ENCODE results near the gene SLIT3.

SLIT3 gene

DNA sequence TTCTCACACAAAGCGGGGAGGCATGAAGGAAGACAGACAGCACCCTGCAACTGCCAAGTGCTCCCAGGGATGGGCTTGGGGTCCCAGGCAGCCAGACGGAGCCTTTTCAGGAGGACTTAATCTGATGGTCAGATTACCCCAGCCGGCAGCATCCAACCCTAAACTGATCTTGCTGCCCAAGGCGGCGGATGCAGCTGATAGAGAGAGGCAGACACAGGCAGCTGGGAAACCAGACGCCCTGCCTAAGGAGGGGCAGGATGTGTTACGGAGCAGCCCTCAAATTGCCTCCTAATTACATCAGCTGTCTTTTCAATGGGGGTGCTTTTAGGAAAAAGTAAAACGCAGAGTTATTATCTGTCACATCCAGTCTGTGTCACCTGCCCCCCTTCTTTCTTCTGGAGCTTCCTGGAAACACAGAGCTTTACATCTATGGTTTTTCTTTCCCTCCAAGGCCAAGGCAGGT is 530.9 kb downstream of the SLIT3 start:
- Histone ChIP-seq H3K9me3 (ENCODE audit: control insufficient read depth, insufficient read depth, low read depth, low read length) (no peaks in the 10 kb centered on the region), H3K36me3 (ENCODE audit: control insufficient read depth in 2 of 2, insufficient read depth in 1 of 2, low read length in 2 of 2) (no peaks in the 10 kb centered on the region), H3K4me3 (ENCODE audit: low read depth, low read length) (no peak overlapping the region), H3K27ac (ENCODE audit: extremely low read depth, low read depth, low read length) (no peak overlapping the region), H3K4me1 (ENCODE audit: control insufficient read depth, insufficient read depth, low read length) (peaks cover 11% of the 10 kb centered on the region)
- TF ChIP-seq, protein P1, sequence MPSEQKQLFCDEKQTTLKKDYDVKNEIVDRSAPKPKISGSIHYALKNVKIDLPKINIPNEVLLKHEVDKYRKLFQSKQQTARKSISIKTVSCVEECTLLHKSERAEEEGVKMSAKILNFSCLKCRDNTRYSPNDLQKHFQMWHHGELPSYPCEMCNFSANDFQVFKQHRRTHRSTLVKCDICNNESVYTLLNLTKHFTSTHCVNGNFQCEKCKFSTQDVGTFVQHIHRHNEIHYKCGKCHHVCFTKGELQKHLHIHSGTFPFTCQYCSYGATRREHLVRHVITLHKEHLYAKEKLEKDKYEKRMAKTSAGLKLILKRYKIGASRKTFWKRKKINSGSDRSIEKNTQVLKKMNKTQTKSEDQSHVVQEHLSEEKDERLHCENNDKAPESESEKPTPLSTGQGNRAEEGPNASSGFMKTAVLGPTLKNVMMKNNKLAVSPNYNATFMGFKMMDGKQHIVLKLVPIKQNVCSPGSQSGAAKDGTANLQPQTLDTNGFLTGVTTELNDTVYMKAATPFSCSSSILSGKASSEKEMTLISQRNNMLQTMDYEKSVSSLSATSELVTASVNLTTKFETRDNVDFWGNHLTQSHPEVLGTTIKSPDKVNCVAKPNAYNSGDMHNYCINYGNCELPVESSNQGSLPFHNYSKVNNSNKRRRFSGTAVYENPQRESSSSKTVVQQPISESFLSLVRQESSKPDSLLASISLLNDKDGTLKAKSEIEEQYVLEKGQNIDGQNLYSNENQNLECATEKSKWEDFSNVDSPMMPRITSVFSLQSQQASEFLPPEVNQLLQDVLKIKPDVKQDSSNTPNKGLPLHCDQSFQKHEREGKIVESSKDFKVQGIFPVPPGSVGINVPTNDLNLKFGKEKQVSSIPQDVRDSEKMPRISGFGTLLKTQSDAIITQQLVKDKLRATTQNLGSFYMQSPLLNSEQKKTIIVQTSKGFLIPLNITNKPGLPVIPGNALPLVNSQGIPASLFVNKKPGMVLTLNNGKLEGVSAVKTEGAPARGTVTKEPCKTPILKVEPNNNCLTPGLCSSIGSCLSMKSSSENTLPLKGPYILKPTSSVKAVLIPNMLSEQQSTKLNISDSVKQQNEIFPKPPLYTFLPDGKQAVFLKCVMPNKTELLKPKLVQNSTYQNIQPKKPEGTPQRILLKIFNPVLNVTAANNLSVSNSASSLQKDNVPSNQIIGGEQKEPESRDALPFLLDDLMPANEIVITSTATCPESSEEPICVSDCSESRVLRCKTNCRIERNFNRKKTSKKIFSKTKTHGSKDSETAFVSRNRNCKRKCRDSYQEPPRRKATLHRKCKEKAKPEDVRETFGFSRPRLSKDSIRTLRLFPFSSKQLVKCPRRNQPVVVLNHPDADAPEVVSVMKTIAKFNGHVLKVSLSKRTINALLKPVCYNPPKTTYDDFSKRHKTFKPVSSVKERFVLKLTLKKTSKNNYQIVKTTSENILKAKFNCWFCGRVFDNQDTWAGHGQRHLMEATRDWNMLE (tag by site-specific recombination; conservative IDR thresholded peaks at IDR 0.05; ENCODE audit: low read depth), result 0 out of 2 replicates have a peak, but pooled peaks have one; percentile 18
- TF ChIP-seq, protein P2, sequence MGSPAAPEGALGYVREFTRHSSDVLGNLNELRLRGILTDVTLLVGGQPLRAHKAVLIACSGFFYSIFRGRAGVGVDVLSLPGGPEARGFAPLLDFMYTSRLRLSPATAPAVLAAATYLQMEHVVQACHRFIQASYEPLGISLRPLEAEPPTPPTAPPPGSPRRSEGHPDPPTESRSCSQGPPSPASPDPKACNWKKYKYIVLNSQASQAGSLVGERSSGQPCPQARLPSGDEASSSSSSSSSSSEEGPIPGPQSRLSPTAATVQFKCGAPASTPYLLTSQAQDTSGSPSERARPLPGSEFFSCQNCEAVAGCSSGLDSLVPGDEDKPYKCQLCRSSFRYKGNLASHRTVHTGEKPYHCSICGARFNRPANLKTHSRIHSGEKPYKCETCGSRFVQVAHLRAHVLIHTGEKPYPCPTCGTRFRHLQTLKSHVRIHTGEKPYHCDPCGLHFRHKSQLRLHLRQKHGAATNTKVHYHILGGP (tag by site-specific recombination; IDR thresholded peaks at IDR 0.05), result 0 out of 2 replicates have a peak, but pooled peaks have one; percentile 49
- no peak for TF ChIP-seq INSM2 (tag by site-specific recombination; IDR thresholded peaks at IDR 0.05)
- no peak for TF ChIP-seq ZNF561 (tag by site-specific recombination; IDR thresholded peaks at IDR 0.05; ENCODE audit: borderline replicate concordance)
- TF ChIP-seq, protein P3, sequence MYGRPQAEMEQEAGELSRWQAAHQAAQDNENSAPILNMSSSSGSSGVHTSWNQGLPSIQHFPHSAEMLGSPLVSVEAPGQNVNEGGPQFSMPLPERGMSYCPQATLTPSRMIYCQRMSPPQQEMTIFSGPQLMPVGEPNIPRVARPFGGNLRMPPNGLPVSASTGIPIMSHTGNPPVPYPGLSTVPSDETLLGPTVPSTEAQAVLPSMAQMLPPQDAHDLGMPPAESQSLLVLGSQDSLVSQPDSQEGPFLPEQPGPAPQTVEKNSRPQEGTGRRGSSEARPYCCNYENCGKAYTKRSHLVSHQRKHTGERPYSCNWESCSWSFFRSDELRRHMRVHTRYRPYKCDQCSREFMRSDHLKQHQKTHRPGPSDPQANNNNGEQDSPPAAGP (tag by site-specific recombination; IDR thresholded peaks at IDR 0.05), result 0 out of 2 replicates have a peak, but pooled peaks have one; percentile 12
- ChIA-PET POLR2A (no interaction called here), CTCF (interaction anchor here (0.5 to 1.0 kb wide), 3 partner anchors 13 to 1886 kb away, joined by 3 to 6 read pairs (median 3); no protein-coding TSS in a partner anchor)

DNA sequence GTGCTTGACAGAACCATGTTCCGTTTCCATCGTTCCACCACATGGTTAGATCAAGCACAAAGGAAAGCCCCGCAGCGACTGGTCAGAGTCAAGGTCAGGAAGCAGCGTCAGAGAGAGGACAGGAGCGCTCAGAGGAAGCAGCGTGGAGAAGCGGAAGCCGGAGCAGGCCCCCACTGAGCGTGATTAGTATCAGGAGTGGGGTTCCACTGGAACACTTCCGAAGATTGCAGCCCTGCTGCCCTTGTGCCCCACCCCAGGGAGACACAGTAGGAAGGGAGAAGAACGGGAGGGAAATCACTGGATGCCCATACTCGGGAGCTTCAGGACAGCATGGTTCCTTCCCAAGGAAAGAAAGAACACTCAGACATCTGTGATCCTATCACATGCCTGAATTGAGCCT is 532.8 kb downstream of the SLIT3 start:
- peaks cover 16% of the 10 kb centered on the region for H3K4me1 ChIP-seq (ENCODE audit: control insufficient read depth, insufficient read depth, low read length)
- H3K4me3 ChIP-seq (ENCODE audit: low read depth, low read length), result no peak overlapping the region
- CTCF ChIA-PET, result no interaction called here
- TF ChIP-seq ZBTB7A (tag by site-specific recombination; IDR thresholded peaks at IDR 0.05; ENCODE audit: low read depth) (no peak), INSM2 (tag by site-specific recombination; IDR thresholded peaks at IDR 0.05) (no peak), ZNF843 (tag by site-specific recombination; IDR thresholded peaks at IDR 0.05) (no peak), ZNF707 (tag by site-specific recombination; IDR thresholded peaks at IDR 0.05) (peak; percentile 99), OSR2 (tag by site-specific recombination; IDR thresholded peaks at IDR 0.05) (no peak)
- TF ChIP-seq, protein P4, sequence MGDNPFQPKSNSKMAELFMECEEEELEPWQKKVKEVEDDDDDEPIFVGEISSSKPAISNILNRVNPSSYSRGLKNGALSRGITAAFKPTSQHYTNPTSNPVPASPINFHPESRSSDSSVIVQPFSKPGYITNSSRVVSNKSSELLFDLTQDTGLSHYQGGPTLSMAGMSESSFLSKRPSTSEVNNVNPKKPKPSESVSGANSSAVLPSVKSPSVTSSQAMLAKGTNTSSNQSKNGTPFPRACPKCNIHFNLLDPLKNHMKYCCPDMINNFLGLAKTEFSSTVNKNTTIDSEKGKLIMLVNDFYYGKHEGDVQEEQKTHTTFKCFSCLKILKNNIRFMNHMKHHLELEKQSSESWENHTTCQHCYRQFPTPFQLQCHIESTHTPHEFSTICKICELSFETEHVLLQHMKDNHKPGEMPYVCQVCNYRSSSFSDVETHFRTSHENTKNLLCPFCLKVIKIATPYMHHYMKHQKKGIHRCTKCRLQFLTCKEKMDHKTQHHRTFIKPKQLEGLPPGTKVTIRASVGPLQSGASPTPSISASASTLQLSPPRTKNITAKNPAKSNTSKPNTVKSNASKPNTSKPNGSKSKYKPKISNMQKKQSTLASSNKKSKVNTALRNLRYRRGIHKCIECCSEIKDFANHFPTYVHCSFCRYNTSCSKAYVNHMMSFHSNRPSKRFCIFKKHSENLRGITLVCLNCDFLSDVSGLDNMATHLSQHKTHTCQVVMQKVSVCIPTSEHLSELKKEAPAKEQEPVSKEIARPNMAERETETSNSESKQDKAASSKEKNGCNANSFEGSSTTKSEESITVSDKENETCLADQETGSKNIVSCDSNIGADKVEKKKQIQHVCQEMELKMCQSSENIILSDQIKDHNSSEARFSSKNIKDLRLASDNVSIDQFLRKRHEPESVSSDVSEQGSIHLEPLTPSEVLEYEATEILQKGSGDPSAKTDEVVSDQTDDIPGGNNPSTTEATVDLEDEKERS (tag by site-specific recombination; IDR thresholded peaks at IDR 0.05), result no peak
- H3K36me3 ChIP-seq (ENCODE audit: control insufficient read depth in 2 of 2, insufficient read depth in 1 of 2, low read length in 2 of 2), result no peaks in the 10 kb centered on the region
- no peaks in the 10 kb centered on the region for H3K9me3 ChIP-seq (ENCODE audit: control insufficient read depth, insufficient read depth, low read depth, low read length)
- no peak overlapping the region for H3K27ac ChIP-seq (ENCODE audit: extremely low read depth, low read depth, low read length)
- POLR2A ChIA-PET, result no interaction called here
